Cardiac fibroblast (primary cell): ENCODE results near the gene CCDC91.

Experiments
- DNase-seq, 2 donors: peaks; one replicate each; pipeline versions ENCODE4 v3.0.0 to v3.0.0-alpha.2; 2010; ENCODE audit warnings: low read depth in 2 of 2
- H3K4me3 ChIP-seq, 2 donors: replicated peaks in 1 of 2; 1 replicate in 1 of 2; 2 replicates in 1 of 2; pipeline ENCODE4 v1.5.1; 2011; ENCODE audit warnings: low read depth in 2 of 2, low read length in 2 of 2, mild to moderate bottlenecking in 2 of 2, moderate library complexity in 1 of 2
- CTCF ChIP-seq: IDR thresholded peaks from one replicate; pipeline ENCODE4 v1.5.1; 2011; ENCODE audit warnings: low read depth, mild to moderate bottlenecking, low read length, inconsistent platforms

The CCDC91 gene

GRCh38 chr12:28177905-28178304, 12.4 kb upstream of the CCDC91 start:
- DNase-seq = no peak
- H3K4me3 ChIP-seq = no peak overlapping the region
- no peak for TF ChIP-seq CTCF

GRCh38 chr12:28178775-28179174, 11.5 kb upstream of the CCDC91 start:
- H3K4me3 ChIP-seq = no peak overlapping the region
- DNase-seq = no peak
- no peak for TF ChIP-seq CTCF

- TF ChIP-seq CTCF = no peak
- no peak overlapping the region for H3K4me3 ChIP-seq
- peak in 1 of 2 donors; percentile 22 for DNase-seq
Observed at GRCh38 chr12:28180786-28181185, 9.5 kb upstream of the CCDC91 start.

- DNase-seq = no peak
- no peak overlapping the region for H3K4me3 ChIP-seq
- TF ChIP-seq CTCF = no peak
Observed at GRCh38 chr12:28184375-28184774, 5.9 kb upstream of the CCDC91 start.

- TF ChIP-seq CTCF = no peak
- H3K4me3 ChIP-seq = no peak overlapping the region
- no peak for DNase-seq
Observed at GRCh38 chr12:28186500-28186899, 3.8 kb upstream of the CCDC91 start.

GRCh38 chr12:28189784-28190320, 404 bp upstream of the CCDC91 start:
- peak overlapping the region; percentile 79 to 86 for H3K4me3 ChIP-seq
- no peak for DNase-seq
- no peak for TF ChIP-seq CTCF
